Measurements from ENCODE around the gene PPP1R13B.

Gene PPP1R13B

GRCh38 chr14:103861413-103862392, 14.3 kb upstream of the PPP1R13B start:
- intact Hi-C loops (cut with DNase I; ENCODE audit: low total_unique reads), result no loop called here
- DNase-seq, result no peak
- Histone ChIP-seq H3K27me3 (peaks cover 0 to 25% of the 10 kb centered on the region in 2 donors), H3K4me1 (no peaks in the 10 kb centered on the region), H3K4me3 (no peak overlapping the region), H3K36me3 (no peaks in the 10 kb centered on the region), H3K9me3 (no peaks in the 10 kb centered on the region), H3K27ac (no peak overlapping the region)
- TF ChIP-seq CTCF (IDR thresholded peaks at IDR 0.05), result no peak

GRCh38 chr14:103859416-103860202, 12.2 kb upstream of the PPP1R13B start:
- no peak overlapping the region for H3K27ac ChIP-seq
- no peak for DNase-seq
- intact Hi-C loops (cut with DNase I; ENCODE audit: low total_unique reads), result no loop called here

GRCh38 chr14:103858063-103858781, 10.8 kb upstream of the PPP1R13B start:
- H3K27me3 ChIP-seq, result peaks cover 0 to 23% of the 10 kb centered on the region in 2 donors
- H3K4me1 ChIP-seq, result peaks cover 0 to 5% (median 0%) of the 10 kb centered on the region in 4 donors
- no peak overlapping the region for H3K4me3 ChIP-seq
- H3K36me3 ChIP-seq, result no peaks in the 10 kb centered on the region
- no peak for TF ChIP-seq CTCF (IDR thresholded peaks at IDR 0.05)
- H3K9me3 ChIP-seq, result no peaks in the 10 kb centered on the region
- H3K27ac ChIP-seq, result no peak overlapping the region
- no peak for DNase-seq
- intact Hi-C loops (cut with DNase I; ENCODE audit: low total_unique reads), result no loop called here

More at GRCh38 chr14:103859416-103860202, 12.2 kb upstream of the PPP1R13B start:
- H3K9me3 ChIP-seq, result no peaks in the 10 kb centered on the region
- peaks cover 0 to 5% (median 0%) of the 10 kb centered on the region in 4 donors for H3K4me1 ChIP-seq
- no peak for TF ChIP-seq CTCF (IDR thresholded peaks at IDR 0.05)
- peaks cover 0 to 25% of the 10 kb centered on the region in 2 donors for H3K27me3 ChIP-seq
- H3K4me3 ChIP-seq, result no peak overlapping the region
- H3K36me3 ChIP-seq, result no peaks in the 10 kb centered on the region

- H3K27ac ChIP-seq, result no peak overlapping the region
- intact Hi-C loops (cut with DNase I; ENCODE audit: low total_unique reads), result no loop called here
- TF ChIP-seq CTCF (IDR thresholded peaks at IDR 0.05), result no peak
- peaks cover 0 to 16% of the 10 kb centered on the region in 2 donors for H3K27me3 ChIP-seq
- no peaks in the 10 kb centered on the region for H3K36me3 ChIP-seq
- no peaks in the 10 kb centered on the region for H3K9me3 ChIP-seq
- H3K4me1 ChIP-seq, result peaks cover 0 to 5% (median 0%) of the 10 kb centered on the region in 4 donors
- H3K4me3 ChIP-seq, result no peak overlapping the region
- DNase-seq, result no peak
Measured at GRCh38 chr14:103857256-103857655, 9.9 kb upstream of the PPP1R13B start.

GRCh38 chr14:103856607-103857006, 9.2 kb upstream of the PPP1R13B start:
- Histone ChIP-seq H3K27ac (no peak overlapping the region), H3K4me3 (no peak overlapping the region), H3K36me3 (no peaks in the 10 kb centered on the region), H3K27me3 (peaks cover 0 to 11% of the 10 kb centered on the region in 2 donors), H3K9me3 (no peaks in the 10 kb centered on the region), H3K4me1 (peaks cover 0 to 5% (median 0%) of the 10 kb centered on the region in 4 donors)
- no peak for TF ChIP-seq CTCF (IDR thresholded peaks at IDR 0.05)
- no peak for DNase-seq
- intact Hi-C loops (cut with DNase I; ENCODE audit: low total_unique reads), result no loop called here

Measured in tibial artery (tissue), 4 donors.